Progenitor cell of endocrine pancreas (in vitro differentiated cells): Measurements from ENCODE around the gene CERS5. TPM values are rescaled to one million over a fixed set of nuclear protein-coding genes. Genes with fewer than 3 reads are reported as not detected.

Source experiments
- DNase-seq: peaks from one replicate; pipeline ENCODE4 v3.0.0; 2021; ENCODE audit warnings: low spot score; ENCODE audit not compliant: unreplicated experiment
- H3K27ac Mint-ChIP-seq: 2 replicates; pipeline ENCODE4 v1.8.0; 2021; ENCODE audit warnings: mild to moderate bottlenecking, moderate library complexity, mixed read lengths
- H3K27me3 Mint-ChIP-seq: 2 replicates; pipeline ENCODE4 v1.8.0; 2021; ENCODE audit warnings: mixed read lengths
- H3K36me3 Mint-ChIP-seq: 2 replicates; pipeline ENCODE4 v1.8.0; 2022; ENCODE audit warnings: mixed read lengths; ENCODE audit not compliant: insufficient read depth
- H3K4me1 Mint-ChIP-seq: 2 replicates; pipeline ENCODE4 v1.8.0; 2021; ENCODE audit warnings: low read depth, mixed read lengths
- H3K4me3 Mint-ChIP-seq: 2 replicates; pipeline ENCODE4 v1.8.0; 2021; ENCODE audit warnings: low read depth, mild to moderate bottlenecking, moderate library complexity, mixed read lengths
- H3K9me3 Mint-ChIP-seq: 2 replicates; pipeline ENCODE4 v1.8.0; 2021; ENCODE audit warnings: low read depth, mixed read lengths
- total RNA-seq: library from RNA; stranded (reverse); gene quantifications from 2 replicates; pipeline ENCODE4 v1.2.1, GENCODE V29; 2021
- TF ChIP-seq, protein P1 (sequence below): fragments of 200-600 bp; sonication (generic); IDR thresholded peaks from one replicate; pipeline ENCODE4 v1.5.0; 2021; ENCODE audit warnings: antibody characterized with exemption, mild to moderate bottlenecking; ENCODE audit not compliant: unreplicated experiment

Gene CERS5
- total RNA-seq, 1 donor from 2014 or later = 69.1 TPM

DNA sequence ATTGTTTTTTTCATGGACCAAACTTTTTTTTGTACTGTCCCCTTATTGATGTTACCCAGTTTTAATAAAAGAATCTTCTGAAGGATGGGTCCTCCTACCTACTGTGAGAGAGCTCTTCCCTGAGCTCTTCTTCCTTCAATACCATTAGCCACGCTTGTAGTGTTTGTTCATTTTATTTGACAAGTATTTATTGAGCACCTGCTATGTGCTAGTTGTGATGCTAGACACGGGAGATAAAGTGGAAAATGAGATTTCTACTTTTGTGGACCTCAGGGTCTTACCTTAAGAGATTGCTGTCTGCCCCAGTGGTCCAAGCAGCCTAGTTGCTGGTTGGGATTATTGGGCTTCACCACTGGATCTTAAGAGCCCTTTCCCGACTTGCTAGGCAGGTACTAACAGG lies 66.6 kb downstream of the CERS5 start:
- Mint-ChIP-seq H3K27ac (no peak overlapping the region), H3K9me3 (no peaks in the 10 kb centered on the region), H3K4me3 (no peak overlapping the region), H3K36me3 (peaks cover 35% of the 10 kb centered on the region), H3K4me1 (peaks cover 18% of the 10 kb centered on the region), H3K27me3 (peaks cover 3% of the 10 kb centered on the region)
- no peak for DNase-seq
- TF ChIP-seq, protein P1, sequence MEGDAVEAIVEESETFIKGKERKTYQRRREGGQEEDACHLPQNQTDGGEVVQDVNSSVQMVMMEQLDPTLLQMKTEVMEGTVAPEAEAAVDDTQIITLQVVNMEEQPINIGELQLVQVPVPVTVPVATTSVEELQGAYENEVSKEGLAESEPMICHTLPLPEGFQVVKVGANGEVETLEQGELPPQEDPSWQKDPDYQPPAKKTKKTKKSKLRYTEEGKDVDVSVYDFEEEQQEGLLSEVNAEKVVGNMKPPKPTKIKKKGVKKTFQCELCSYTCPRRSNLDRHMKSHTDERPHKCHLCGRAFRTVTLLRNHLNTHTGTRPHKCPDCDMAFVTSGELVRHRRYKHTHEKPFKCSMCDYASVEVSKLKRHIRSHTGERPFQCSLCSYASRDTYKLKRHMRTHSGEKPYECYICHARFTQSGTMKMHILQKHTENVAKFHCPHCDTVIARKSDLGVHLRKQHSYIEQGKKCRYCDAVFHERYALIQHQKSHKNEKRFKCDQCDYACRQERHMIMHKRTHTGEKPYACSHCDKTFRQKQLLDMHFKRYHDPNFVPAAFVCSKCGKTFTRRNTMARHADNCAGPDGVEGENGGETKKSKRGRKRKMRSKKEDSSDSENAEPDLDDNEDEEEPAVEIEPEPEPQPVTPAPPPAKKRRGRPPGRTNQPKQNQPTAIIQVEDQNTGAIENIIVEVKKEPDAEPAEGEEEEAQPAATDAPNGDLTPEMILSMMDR = no peak

DNA sequence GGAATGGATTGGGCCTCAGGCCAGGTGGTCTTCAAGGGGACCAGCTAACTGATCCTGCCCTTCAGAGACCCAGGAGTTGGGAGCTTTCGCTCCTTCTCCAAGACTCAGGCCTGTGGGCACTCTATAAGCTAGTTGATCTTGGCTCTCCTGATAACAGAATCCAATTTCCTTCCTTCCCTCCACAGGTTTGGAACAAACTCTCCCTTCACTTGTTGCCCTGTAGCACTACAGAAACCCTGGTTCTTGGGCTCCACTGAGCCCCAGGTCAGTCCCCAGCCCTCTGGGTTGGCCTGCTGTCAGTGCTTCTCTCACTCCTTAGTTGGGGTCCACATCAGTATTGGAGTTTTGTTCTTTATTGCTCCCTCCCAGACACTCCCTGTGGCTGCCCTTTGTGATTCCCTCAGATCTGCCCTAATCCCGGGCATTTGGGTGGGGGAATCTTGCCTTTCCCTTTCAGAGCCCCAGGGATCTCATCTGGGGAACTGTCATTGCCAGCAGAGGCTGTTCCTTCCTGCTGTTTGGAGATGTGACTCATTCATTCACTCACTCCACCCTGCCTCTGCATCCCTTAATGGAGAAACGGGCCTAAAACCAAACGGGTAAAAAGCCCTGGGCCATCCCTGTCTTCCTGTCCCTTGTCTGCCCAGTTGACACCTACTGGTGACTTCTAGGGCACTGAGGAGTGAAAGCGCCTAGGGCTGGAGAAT lies 67.7 kb downstream of the CERS5 start:
- Mint-ChIP-seq H3K27me3 (peaks cover 2% of the 10 kb centered on the region), H3K4me1 (peaks cover 15% of the 10 kb centered on the region), H3K9me3 (no peaks in the 10 kb centered on the region), H3K36me3 (peaks cover 38% of the 10 kb centered on the region), H3K4me3 (no peak overlapping the region), H3K27ac (no peak overlapping the region)
- TF ChIP-seq, protein P1 = no peak
- DNase-seq = no peak

DNA sequence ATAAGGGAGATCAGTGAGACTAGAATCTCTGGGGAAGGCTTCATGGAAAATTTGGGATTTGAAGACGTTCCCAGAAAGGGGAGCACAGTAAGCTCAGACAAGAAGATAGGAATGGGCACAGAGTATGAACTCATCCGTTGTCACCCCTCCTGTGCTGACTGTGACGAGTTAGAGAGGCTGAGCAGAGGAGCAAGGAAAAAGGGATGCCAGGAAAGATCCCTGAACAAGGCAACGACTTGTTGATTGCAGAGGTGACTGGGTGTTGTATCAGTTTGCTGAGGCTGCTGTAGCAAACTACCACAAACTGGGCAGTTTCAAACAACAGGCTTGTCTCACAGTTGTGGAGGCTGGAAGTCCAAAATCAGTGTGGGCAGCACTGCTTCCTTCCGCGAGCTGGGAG lies 69.2 kb downstream of the CERS5 start:
- no peaks in the 10 kb centered on the region for H3K9me3 Mint-ChIP-seq
- no peaks in the 10 kb centered on the region for H3K27me3 Mint-ChIP-seq
- H3K27ac Mint-ChIP-seq = no peak overlapping the region
- H3K4me3 Mint-ChIP-seq = no peak overlapping the region
- peaks cover 40% of the 10 kb centered on the region for H3K36me3 Mint-ChIP-seq
- TF ChIP-seq, protein P1 = no peak
- no peak for DNase-seq
- H3K4me1 Mint-ChIP-seq = peaks cover 2% of the 10 kb centered on the region

DNA sequence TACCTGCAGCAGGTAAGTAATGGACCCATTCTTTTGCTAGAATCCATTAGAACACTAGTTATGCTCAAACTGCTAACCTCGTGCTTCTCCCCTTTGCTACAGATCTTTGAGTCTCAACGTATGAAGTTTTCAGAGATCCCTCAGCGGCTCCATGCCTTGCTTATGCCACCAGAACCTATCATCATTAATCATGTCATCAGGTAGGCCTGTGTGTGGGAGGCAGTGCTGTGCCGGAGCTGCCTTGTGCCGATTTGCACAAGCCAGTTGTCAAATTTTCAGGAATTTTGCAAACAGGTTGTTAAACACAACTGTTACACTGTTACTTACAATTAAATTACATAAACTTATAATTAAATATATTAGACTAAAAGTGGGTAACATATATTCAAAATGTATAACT lies 76.8 kb downstream of the CERS5 start:
- Mint-ChIP-seq H3K27me3 (no peaks in the 10 kb centered on the region), H3K4me1 (peaks cover 7% of the 10 kb centered on the region), H3K27ac (no peak overlapping the region), H3K9me3 (no peaks in the 10 kb centered on the region), H3K36me3 (peaks cover 28% of the 10 kb centered on the region), H3K4me3 (no peak overlapping the region)
- TF ChIP-seq, protein P1 = no peak
- no peak for DNase-seq

DNA sequence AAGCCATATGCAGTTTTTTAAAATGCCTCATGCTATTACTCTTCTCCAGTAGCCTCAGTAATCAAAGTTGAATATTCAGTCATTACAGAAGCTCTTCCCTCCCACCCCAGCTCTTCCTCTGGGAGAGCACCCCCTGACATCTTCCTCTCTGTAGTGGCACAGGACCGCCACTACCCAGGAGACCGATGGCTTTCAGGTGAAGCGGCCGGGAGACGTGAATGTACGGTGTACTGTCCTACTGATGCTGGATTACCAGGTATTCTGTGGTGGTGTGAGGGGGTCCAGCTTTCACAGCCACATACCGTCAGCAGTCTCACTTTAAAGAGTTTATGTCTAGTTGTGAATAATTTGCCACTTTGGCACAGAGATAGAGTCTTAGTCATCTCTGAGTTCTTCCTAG lies 77.4 kb downstream of the CERS5 start:
- Mint-ChIP-seq H3K4me3 (no peak overlapping the region), H3K4me1 (peaks cover 8% of the 10 kb centered on the region), H3K27ac (no peak overlapping the region), H3K27me3 (no peaks in the 10 kb centered on the region), H3K9me3 (no peaks in the 10 kb centered on the region), H3K36me3 (peaks cover 25% of the 10 kb centered on the region)
- TF ChIP-seq, protein P1 = no peak
- no peak for DNase-seq
